Measurements from ENCODE around the gene LDLRAP1. TPM values are rescaled to one million over a fixed set of nuclear protein-coding genes. Genes with fewer than 3 reads are reported as not detected.

The LDLRAP1 gene
- total RNA-seq, 1 donor from 2014 or later, result 22.6 TPM

- intact Hi-C loops (cut with micrococcal nuclease), result no loop called here
Observed at GRCh38 chr1:25523542-25523941, 19.9 kb upstream of the LDLRAP1 start.

GRCh38 chr1:25524568-25525360, 18.6 kb upstream of the LDLRAP1 start:
- intact Hi-C loops (cut with micrococcal nuclease), result no loop called here

GRCh38 chr1:25525361-25525688, 18.1 kb upstream of the LDLRAP1 start:
- intact Hi-C loops (cut with micrococcal nuclease), result no loop called here

GRCh38 chr1:25526753-25527152, 16.7 kb upstream of the LDLRAP1 start:
- intact Hi-C loops (cut with micrococcal nuclease), result no loop called here

- intact Hi-C loops (cut with micrococcal nuclease), result no loop called here
Observed at GRCh38 chr1:25527226-25527846, 16.1 kb upstream of the LDLRAP1 start.

- intact Hi-C loops (cut with micrococcal nuclease), result no loop called here
Observed at GRCh38 chr1:25527946-25528595, 15.3 kb upstream of the LDLRAP1 start.

- intact Hi-C loops (cut with micrococcal nuclease), result no loop called here
Observed at GRCh38 chr1:25528881-25529517, 14.4 kb upstream of the LDLRAP1 start.

- intact Hi-C loops (cut with micrococcal nuclease), result no loop called here
Observed at GRCh38 chr1:25529518-25530185, 13.8 kb upstream of the LDLRAP1 start.

- intact Hi-C loops (cut with micrococcal nuclease), result no loop called here
Observed at GRCh38 chr1:25530186-25531081, 13.0 kb upstream of the LDLRAP1 start.

GRCh38 chr1:25531082-25531461, 12.3 kb upstream of the LDLRAP1 start:
- intact Hi-C loops (cut with micrococcal nuclease), result no loop called here

- intact Hi-C loops (cut with micrococcal nuclease), result no loop called here
Observed at GRCh38 chr1:25532970-25533369, 10.4 kb upstream of the LDLRAP1 start.

GRCh38 chr1:25533775-25534409, 9.5 kb upstream of the LDLRAP1 start:
- intact Hi-C loops (cut with micrococcal nuclease), result no loop called here

GRCh38 chr1:25534410-25534788, 9.0 kb upstream of the LDLRAP1 start:
- intact Hi-C loops (cut with micrococcal nuclease), result no loop called here

GRCh38 chr1:25536124-25536523, 7.3 kb upstream of the LDLRAP1 start:
- intact Hi-C loops (cut with micrococcal nuclease), result no loop called here

- intact Hi-C loops (cut with micrococcal nuclease), result no loop called here
Observed at GRCh38 chr1:25537153-25537831, 6.1 kb upstream of the LDLRAP1 start.

- intact Hi-C loops (cut with micrococcal nuclease), result no loop called here
Observed at GRCh38 chr1:25538191-25538767, 5.1 kb upstream of the LDLRAP1 start.

GRCh38 chr1:25540750-25541342, 2.6 kb upstream of the LDLRAP1 start:
- intact Hi-C loops (cut with micrococcal nuclease), result loop anchor here (5.0 kb wide), 2 partner anchors 136 to 256 kb away; no protein-coding TSS in a partner anchor

GRCh38 chr1:25541425-25541824, 2.0 kb upstream of the LDLRAP1 start:
- intact Hi-C loops (cut with micrococcal nuclease), result loop anchor here (5.0 kb wide), 2 partner anchors 136 to 256 kb away; no protein-coding TSS in a partner anchor

All from T-helper 1 cell treated with Interleukin-12 subunit alpha and Interleukin-12 subunit beta and Interleukin-4 antibody, amounts not matched to agents 30 ng/mL and 1 ng/mL, for 36 hours (primary cell).